GM18907 (cell line): ENCODE data around the gene NR6A1.
"Not testable (repeated sequence)": the region's sequence is repeated elsewhere in the genome, so short reads cannot be mapped to it uniquely, and the experiment has no call there.

ENCODE experiments used
- ATAC-seq: cut with Tn5 transposase; IDR thresholded peaks from one replicate; pipeline ENCODE4 v1.9.1; 2021; ENCODE audit warnings: mild to moderate bottlenecking, moderate library complexity; ENCODE audit not compliant: unreplicated experiment

The NR6A1 gene

GRCh38 chr9:124778575-124779367, 7.7 kb upstream of the NR6A1 start:
- ATAC-seq: no peak

GRCh38 chr9:124776954-124777648, 6.0 kb upstream of the NR6A1 start, which contains the start of gene OLFML2A:
OLFML2A (plus strand) TSS chr9:124777133; CDS start chr9:124777271, 138 bp downstream.
- no peak for ATAC-seq

GRCh38 chr9:124776618-124776953, 5.5 kb upstream of the NR6A1 start:
- no peak for ATAC-seq

GRCh38 chr9:124774129-124774978, 3.2 kb upstream of the NR6A1 start:
- no peak for ATAC-seq

- no peak for ATAC-seq
Observed at GRCh38 chr9:124773473-124774128, 2.5 kb upstream of the NR6A1 start.

- not testable (repeated sequence) for ATAC-seq
Observed at GRCh38 chr9:124772877-124773276, 1.8 kb upstream of the NR6A1 start.

- no peak for ATAC-seq
Observed at GRCh38 chr9:124771867-124772679, 962 bp upstream of the NR6A1 start.

GRCh38 chr9:124770359-124771020, 621 bp downstream of the NR6A1 start:
- peak; percentile 15 for ATAC-seq

GRCh38 chr9:124769549-124770358, 1.4 kb downstream of the NR6A1 start:
- no peak for ATAC-seq

- ATAC-seq: no peak
Observed at GRCh38 chr9:124768750-124769548, 2.2 kb downstream of the NR6A1 start.

- no peak for ATAC-seq
Observed at GRCh38 chr9:124768334-124768733, 2.8 kb downstream of the NR6A1 start.

GRCh38 chr9:124767821-124768220, 3.3 kb downstream of the NR6A1 start:
- ATAC-seq: no peak

- ATAC-seq: no peak
Observed at GRCh38 chr9:124766815-124767554, 4.1 kb downstream of the NR6A1 start.

- no peak for ATAC-seq
Observed at GRCh38 chr9:124766326-124766725, 4.8 kb downstream of the NR6A1 start.

- ATAC-seq: no peak
Observed at GRCh38 chr9:124765439-124765835, 5.7 kb downstream of the NR6A1 start.

- peak; percentile 51 for ATAC-seq
Observed at GRCh38 chr9:124764774-124765438, 6.2 kb downstream of the NR6A1 start.

GRCh38 chr9:124762633-124763032, 8.5 kb downstream of the NR6A1 start:
- no peak for ATAC-seq
